Heart left ventricle (tissue), 13 donors: ENCODE data around the gene PPP1R12B.
"Not testable (repeated sequence)": the region's sequence is repeated elsewhere in the genome, so short reads cannot be mapped to it uniquely, and the experiment has no call there.

ENCODE experiments used
- CTCF ChIP-seq, 12 donors: fragments of 200-600 bp; sonication (generic) in 4 of 12; IDR thresholded peaks; one replicate each; pipeline versions ENCODE4 v1.5.0 to v1.8.0; 2018 to 2022; ENCODE audit warnings: antibody characterized with exemption in 12 of 12, mild to moderate bottlenecking in 5 of 12
- POLR2A ChIP-seq, 2 donors: fragments of 450-650 bp; IDR thresholded peaks; one replicate each; pipeline ENCODE4 v1.6.1; 2017; ENCODE audit warnings: antibody characterized with exemption in 2 of 2, mild to moderate bottlenecking in 2 of 2, moderate library complexity in 2 of 2
- donor health status: ischemic (EF 13 %, LVEDD 7.1; RV severe dilation, severe dysfunction).
- donor health status: DM: no; HTN: yes; CAD: no.
- donor health status: DM: no; HTN: no; CAD: no.
- donor health status: ischemic (EF 25% LVEDD 6.9; RV normal size, moderate dysfunction).
- donor health status: ischemic (EF 25% LVEDD 5.7; RV mildly dilated, moderate dysfunction).
- donor health status: ischemic (EF 35%, LVEDD 5.7; RV mildly dilated, moderate dysfunction).
- donor health status: nonischemic (EF 11% LVEDD 7.7; RV severe dilation, severe dysfunction).
- donor health status: DM: yes; HTN: yes; CAD: no.
- donor health status: PGD.
- donor health status: ischemic (EF 29% LVEDD 5.4; RV normal size, mild dysfunction).
- donor health status: nonischemic (EF 23%, LVEDD 6.1; RV moderate dilation, normal function).

- not testable (repeated sequence) for TF ChIP-seq CTCF, POLR2A (IDR thresholded peaks at IDR 0.05)
Observed at GRCh38 chr1:202619012-202619411, 270.5 kb downstream of the PPP1R12B start.
